MM.1S (cell line): Measurements from ENCODE around the gene PTPRB.

ENCODE experiments used
- DNase-seq: peaks from one replicate; pipeline ENCODE4 v3.0.0-alpha.2; 2015
- H2AFZ ChIP-seq: fragments of 300-600 bp; sonication (generic); 2 replicates; pipeline ENCODE4 v1.6.0; 2016; ENCODE audit warnings: antibody characterized with exemption, low read length
- H3F3A ChIP-seq: fragments of 300-600 bp; sonication (generic); 2 replicates; pipeline ENCODE4 v1.6.1; 2016; ENCODE audit warnings: mild to moderate bottlenecking, antibody characterized with exemption, low read length, moderate library complexity, mixed read lengths; ENCODE audit not compliant: insufficient read depth
- H3K27ac ChIP-seq: fragments of 300-600 bp; sonication (generic); 2 replicates; pipeline ENCODE4 v1.5.1; 2016; ENCODE audit warnings: mild to moderate bottlenecking, low read length
- H3K27me3 ChIP-seq: fragments of 300-600 bp; sonication (generic); replicated peaks from 2 replicates; pipeline ENCODE4 v1.6.0; 2016; ENCODE audit warnings: low read length; ENCODE audit not compliant: insufficient read depth
- H3K36me3 ChIP-seq: fragments of 300-600 bp; sonication (generic); replicated peaks from 2 replicates; pipeline ENCODE4 v1.6.1; 2016; ENCODE audit warnings: mild to moderate bottlenecking, low read length, mixed read lengths; ENCODE audit not compliant: insufficient read depth
- H3K4me1 ChIP-seq: fragments of 300-600 bp; sonication (generic); 2 replicates; pipeline ENCODE4 v1.6.1; 2016; ENCODE audit warnings: low read length, mixed read lengths
- H3K4me2 ChIP-seq: fragments of 300-600 bp; sonication (generic); 2 replicates; pipeline ENCODE4 v1.6.0; 2016; ENCODE audit warnings: low read depth, low read length
- H3K4me3 ChIP-seq: fragments of 300-600 bp; sonication (generic); 2 replicates; pipeline ENCODE4 v1.5.1; 2016; ENCODE audit warnings: low read length, mixed read lengths
- H3K79me2 ChIP-seq: fragments of 300-600 bp; sonication (generic); 2 replicates; pipeline ENCODE4 v1.6.1; 2016; ENCODE audit warnings: mixed run types, low read length, mixed read lengths
- H3K9ac ChIP-seq: fragments of 300-600 bp; sonication (generic); 2 replicates; pipeline ENCODE4 v1.6.1; 2016; ENCODE audit warnings: low read length, mixed read lengths
- H3K9me2 ChIP-seq: fragments of 300-600 bp; sonication (generic); replicated peaks from 2 replicates; pipeline ENCODE4 v1.6.1; 2016; ENCODE audit warnings: mild to moderate bottlenecking, low read length, mixed read lengths; ENCODE audit not compliant: insufficient read depth
- H3K9me3 ChIP-seq: fragments of 300-600 bp; sonication (generic); replicated peaks from 2 replicates; pipeline ENCODE4 v1.6.1; 2016; ENCODE audit warnings: mild to moderate bottlenecking, low read length, mixed read lengths; ENCODE audit not compliant: insufficient read depth
- H4K20me1 ChIP-seq: fragments of 300-600 bp; sonication (generic); 2 replicates; pipeline ENCODE4 v1.6.1; 2016; ENCODE audit warnings: mild to moderate bottlenecking, low read length, moderate library complexity, mixed read lengths; ENCODE audit not compliant: insufficient read depth
- CTCF ChIP-seq: fragments of 300-600 bp; sonication (generic); IDR thresholded peaks from 2 replicates; pipeline ENCODE4 v1.5.1; 2016; ENCODE audit warnings: antibody characterized with exemption, low read length, mixed read lengths
- EZH2 ChIP-seq: fragments of 300-600 bp; sonication (generic); optimal IDR thresholded peaks from 2 replicates; pipeline ENCODE3; 2017; ENCODE audit warnings: low read depth, mild to moderate bottlenecking, antibody characterized with exemption, low read length, mixed read lengths
- EZH2phosphoT487 ChIP-seq: fragments of 300-600 bp; sonication (generic); IDR thresholded peaks from 2 replicates; pipeline ENCODE4 v1.6.1; 2018; ENCODE audit warnings: antibody characterized with exemption, low read length

The PTPRB gene

GRCh38 chr12:70641691-70642090, 4.5 kb upstream of the PTPRB start:
- H2AFZ ChIP-seq: no peak overlapping the region
- no peak overlapping the region for H3K4me3 ChIP-seq
- H3K36me3 ChIP-seq: no peaks in the 10 kb centered on the region
- H3K27ac ChIP-seq: no peak overlapping the region
- H3K4me2 ChIP-seq: no peak overlapping the region
- H3K9ac ChIP-seq: no peak overlapping the region
- TF ChIP-seq CTCF (no peak), EZH2phosphoT487 (no peak), EZH2 (no peak)
- 0 out of 2 replicates have a peak, but pooled peaks cover 11% of the 10 kb centered on the region for H3K4me1 ChIP-seq
- H3K9me2 ChIP-seq: no peaks in the 10 kb centered on the region
- no peak for DNase-seq
- H3F3A ChIP-seq: no peaks in the 10 kb centered on the region
- no peaks in the 10 kb centered on the region for H3K9me3 ChIP-seq
- H3K79me2 ChIP-seq: no peaks in the 10 kb centered on the region
- no peaks in the 10 kb centered on the region for H3K27me3 ChIP-seq
- no peaks in the 10 kb centered on the region for H4K20me1 ChIP-seq

- Histone ChIP-seq H3K9me2 (no peaks in the 10 kb centered on the region), H3K9ac (no peak overlapping the region), H3K27ac (no peak overlapping the region), H3K4me2 (no peak overlapping the region), H3K4me3 (no peak overlapping the region), H3K36me3 (no peaks in the 10 kb centered on the region), H2AFZ (no peak overlapping the region), H3K79me2 (no peaks in the 10 kb centered on the region), H3K9me3 (no peaks in the 10 kb centered on the region), H3K4me1 (0 out of 2 replicates have a peak, but pooled peaks cover 11% of the 10 kb centered on the region), H3K27me3 (no peaks in the 10 kb centered on the region), H4K20me1 (no peaks in the 10 kb centered on the region), H3F3A (no peaks in the 10 kb centered on the region)
- no peak for TF ChIP-seq EZH2phosphoT487
- no peak for TF ChIP-seq CTCF
- no peak for TF ChIP-seq EZH2
- no peak for DNase-seq
These were observed 3.7 kb upstream of the PTPRB start for GRCh38 chr12:70640901-70641300.

- Histone ChIP-seq H3K4me3 (no peak overlapping the region), H3K9me3 (no peaks in the 10 kb centered on the region), H4K20me1 (no peaks in the 10 kb centered on the region), H3K27ac (no peak overlapping the region), H3K9me2 (no peaks in the 10 kb centered on the region), H3K9ac (no peak overlapping the region), H3K27me3 (no peaks in the 10 kb centered on the region), H3K79me2 (no peaks in the 10 kb centered on the region), H2AFZ (no peak overlapping the region), H3K4me2 (no peak overlapping the region), H3K36me3 (no peaks in the 10 kb centered on the region), H3K4me1 (0 out of 2 replicates have a peak, but pooled peaks cover 5% of the 10 kb centered on the region), H3F3A (no peaks in the 10 kb centered on the region)
- DNase-seq: no peak
- TF ChIP-seq EZH2phosphoT487 (no peak), EZH2 (no peak)
These were observed 2.3 kb upstream of the PTPRB start for GRCh38 chr12:70639535-70639934.

- Histone ChIP-seq H3K4me1 (0 out of 2 replicates have a peak, but pooled peaks cover 3% of the 10 kb centered on the region), H3K4me2 (no peak overlapping the region)
- TF ChIP-seq CTCF: no peak
- TF ChIP-seq EZH2phosphoT487: no peak
- no peak for TF ChIP-seq EZH2
These were observed 1.6 kb upstream of the PTPRB start for GRCh38 chr12:70638639-70639360.

More at GRCh38 chr12:70638639-70639360, 1.6 kb upstream of the PTPRB start:
- H3K9me2 ChIP-seq: no peaks in the 10 kb centered on the region
- H4K20me1 ChIP-seq: no peaks in the 10 kb centered on the region
- H2AFZ ChIP-seq: no peak overlapping the region
- DNase-seq: no peak
- no peak overlapping the region for H3K27ac ChIP-seq
- no peaks in the 10 kb centered on the region for H3F3A ChIP-seq
- no peak overlapping the region for H3K4me3 ChIP-seq
- no peaks in the 10 kb centered on the region for H3K27me3 ChIP-seq
- H3K79me2 ChIP-seq: no peaks in the 10 kb centered on the region
- H3K36me3 ChIP-seq: no peaks in the 10 kb centered on the region
- H3K9me3 ChIP-seq: no peaks in the 10 kb centered on the region
- H3K9ac ChIP-seq: no peak overlapping the region
